RCC 7860 (cell line): ENCODE results near the gene HASPIN.
A peak's percentile ranks its signal among the peaks of the same experiment; 100 is the strongest.
"Not testable (repeated sequence)": the region's sequence is repeated elsewhere in the genome, so short reads cannot be mapped to it uniquely, and the experiment has no call there.

Experiments used
- DNase-seq: peaks from one replicate; pipeline ENCODE4 v3.0.0-alpha.2; 2015; ENCODE audit warnings: low spot score
- FAIRE-seq: peaks from 2 replicates; lab custom pipeline; 2012; peaks lifted over from hg19 to GRCh38; lab: Jason Lieb, UNC

Gene HASPIN

DNA sequence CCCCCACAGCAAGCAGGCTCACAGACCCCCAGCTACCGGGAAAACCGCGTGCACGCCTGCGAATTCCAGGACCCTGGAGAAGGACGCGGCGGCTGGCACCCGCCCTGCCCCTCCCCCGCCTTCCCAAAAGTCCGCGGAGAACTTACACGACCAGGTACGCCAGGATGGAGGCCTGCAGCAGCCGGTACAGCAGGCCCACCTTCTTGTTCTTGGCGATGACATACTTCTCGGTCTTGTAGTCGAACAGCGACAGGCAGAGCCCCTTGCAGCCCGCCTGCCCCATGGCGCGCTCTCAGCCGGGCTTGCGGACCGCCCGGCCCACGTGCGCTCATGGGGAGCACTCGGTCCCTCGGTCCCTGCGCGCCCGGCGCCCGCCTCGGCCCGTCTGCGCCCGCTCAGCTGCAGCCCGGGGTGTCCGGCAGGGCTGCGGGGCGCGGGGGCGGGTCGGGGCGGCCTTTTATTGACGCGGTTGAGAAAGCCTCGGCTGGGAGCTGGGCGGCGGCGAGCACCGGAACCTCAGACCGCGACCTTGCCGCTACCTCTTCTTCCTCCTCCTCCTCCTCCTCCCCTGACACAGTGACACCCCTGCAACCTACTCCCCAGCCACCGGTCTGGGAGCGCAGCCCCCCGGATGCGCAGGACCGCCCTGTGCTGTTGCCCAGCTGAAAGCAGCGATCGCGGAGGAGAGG, 27.8 kb upstream of the HASPIN start, which contains the start of gene P2RX5:
Gene P2RX5, minus strand, starts transcription at position 433 of the 689 bp plus-strand sequence. Its CDS starts 150 bp downstream, at position 283.
- no peak for FAIRE-seq
- no peak for DNase-seq

DNA sequence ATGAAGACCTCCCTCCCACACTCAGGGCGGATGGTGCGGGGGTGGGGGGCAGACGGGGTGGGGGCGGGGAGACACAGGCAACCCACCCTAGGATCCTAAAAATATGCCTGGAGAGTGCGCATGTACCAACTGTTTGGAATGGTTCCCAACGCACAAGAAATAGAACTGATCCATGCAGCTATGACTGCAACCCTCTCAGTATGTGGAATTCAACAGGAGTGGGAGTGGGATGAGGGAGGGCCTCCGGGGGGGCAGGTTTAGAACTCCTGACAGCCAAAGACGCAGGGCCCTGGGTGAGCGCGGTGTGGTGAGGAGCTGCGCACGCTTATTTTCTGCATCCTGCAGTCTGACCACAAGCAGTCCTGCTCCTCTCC, 26.6 kb upstream of the HASPIN start:
- FAIRE-seq, result no peak
- DNase-seq, result no peak

DNA sequence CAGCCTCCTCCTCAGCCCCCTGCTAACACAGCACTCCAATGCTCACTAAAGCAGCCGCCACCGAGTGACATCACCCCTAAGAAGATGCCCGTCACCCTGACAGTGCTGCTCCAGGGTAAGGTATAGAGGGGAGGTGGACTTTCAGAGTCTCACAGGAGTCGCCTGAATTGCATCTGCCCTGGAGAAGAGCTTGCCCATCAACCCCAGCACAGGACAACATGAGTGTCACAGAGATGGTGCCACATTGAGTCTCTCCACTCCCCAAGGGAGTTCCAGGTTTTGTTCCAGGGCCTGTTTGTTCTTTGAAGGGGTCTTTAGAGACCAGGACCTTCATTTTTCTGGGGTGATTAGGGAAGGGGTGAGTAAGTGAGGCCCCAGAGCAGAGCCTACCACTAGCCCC, 25.6 kb upstream of the HASPIN start:
- FAIRE-seq (no peak), DNase-seq (no peak)

DNA sequence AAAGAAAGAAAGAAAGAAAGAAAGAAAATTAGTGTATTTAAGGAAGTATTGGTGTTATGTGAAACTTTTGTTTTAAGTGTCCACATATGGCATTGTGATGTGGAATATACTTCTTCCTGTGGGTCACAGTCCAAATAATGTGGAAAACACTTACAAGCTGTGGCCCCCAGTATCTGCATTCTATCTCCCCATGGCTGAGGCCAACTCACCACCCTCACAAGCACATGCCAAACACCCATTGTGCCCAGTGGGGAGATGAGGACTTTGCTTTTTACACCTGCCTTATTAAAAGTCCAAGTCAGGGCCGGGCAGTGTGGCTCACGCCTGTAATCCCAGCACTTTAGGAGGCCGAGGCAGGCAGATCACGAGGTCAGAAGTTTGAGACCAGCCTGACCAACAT, 23.8 kb upstream of the HASPIN start:
- DNase-seq (no peak), FAIRE-seq (no peak)

DNA sequence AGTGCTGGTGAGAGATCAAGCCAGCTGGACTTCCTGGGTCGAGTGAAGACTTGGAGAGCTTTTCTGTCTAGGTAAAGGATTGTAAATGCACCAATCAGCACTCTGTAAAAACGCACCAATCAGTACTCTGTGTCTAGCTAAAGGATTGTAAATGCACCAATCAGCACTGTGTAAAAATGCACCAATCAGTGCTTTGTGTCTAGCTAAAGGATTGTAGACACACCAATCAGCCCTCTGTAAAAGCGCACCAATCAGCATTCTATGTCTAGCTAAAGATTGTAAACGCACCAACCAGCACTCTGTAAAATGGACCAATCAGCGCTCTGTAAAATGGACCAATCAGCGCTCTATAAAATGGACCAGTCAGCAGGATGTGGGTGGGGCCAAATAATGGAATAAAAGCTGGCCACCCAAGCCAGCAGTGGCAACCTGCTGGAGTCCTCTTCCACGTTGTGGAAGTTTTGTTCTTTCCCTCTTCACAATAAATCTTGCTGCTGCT, 21.6 kb upstream of the HASPIN start:
- not testable (repeated sequence) for FAIRE-seq, DNase-seq

DNA sequence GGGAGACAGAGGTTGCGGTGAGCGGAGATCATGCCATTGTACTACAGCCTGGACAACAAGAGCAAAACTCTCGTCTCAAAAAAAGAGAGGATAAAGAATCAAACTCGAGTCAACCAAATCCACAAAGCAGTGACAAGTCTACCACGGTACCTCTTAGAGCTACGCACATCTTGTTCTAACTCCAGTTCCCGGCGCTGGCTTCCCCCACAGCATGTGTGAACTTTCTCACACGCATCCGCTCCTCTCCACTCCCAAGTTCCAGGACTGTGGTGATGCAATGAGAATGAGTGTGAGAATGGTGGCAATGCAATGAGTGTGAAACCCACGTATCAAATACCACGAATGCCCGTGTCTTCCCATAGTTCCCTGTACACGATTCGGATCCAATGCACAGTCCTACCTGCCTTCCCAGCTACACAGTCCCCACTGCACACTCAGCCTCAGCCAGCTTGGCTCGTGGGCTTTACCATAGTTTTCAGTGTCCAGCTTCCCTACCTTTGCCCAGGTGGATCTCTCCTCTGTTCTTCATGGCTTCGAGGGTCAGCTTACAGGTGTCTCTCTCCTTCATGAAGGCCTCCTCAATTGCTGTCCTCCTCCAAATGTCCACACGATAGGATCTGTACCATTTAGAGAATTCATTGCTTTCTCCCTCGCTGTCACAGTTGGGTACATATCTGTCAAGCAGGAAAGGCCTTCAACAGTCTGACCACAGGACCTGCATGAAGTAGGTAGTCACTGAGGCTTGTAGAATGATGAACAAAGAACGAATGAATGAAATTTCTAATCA, 18.6 kb upstream of the HASPIN start:
- FAIRE-seq (no peak), DNase-seq (no peak)

DNA sequence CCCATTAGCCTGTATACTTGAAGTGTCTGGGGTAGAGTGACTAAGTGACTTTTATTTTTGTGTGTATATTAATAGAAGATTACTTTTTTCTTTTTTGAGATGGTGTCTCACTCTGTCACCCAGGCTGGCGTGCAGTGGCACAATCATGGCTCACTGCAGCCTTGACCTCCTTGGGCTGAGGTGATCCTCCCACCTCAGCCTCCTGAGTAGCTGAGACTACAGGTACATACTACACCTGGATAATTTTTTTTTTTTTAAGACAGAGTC, 18.1 kb upstream of the HASPIN start:
- DNase-seq, FAIRE-seq: not testable (repeated sequence)

DNA sequence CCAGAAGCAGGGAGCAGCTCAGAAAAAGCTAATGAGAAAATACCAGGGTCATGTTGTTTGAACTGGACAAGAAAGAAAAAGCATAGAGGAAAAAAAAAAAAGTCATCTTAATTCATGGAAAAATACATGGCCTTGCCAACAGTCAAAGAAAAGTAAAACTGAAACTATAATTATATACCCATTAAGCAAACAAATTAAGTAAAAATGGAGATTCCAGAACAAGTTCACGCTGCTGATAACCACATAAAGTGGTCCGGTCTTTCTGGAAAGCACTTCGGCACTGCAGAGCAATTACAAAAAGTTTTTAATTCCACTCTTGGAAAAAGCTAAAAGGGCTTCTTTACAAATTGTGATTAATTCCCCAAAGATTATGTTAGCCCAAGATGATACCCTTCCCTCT, 15.3 kb upstream of the HASPIN start:
- FAIRE-seq (no peak), DNase-seq (no peak)

DNA sequence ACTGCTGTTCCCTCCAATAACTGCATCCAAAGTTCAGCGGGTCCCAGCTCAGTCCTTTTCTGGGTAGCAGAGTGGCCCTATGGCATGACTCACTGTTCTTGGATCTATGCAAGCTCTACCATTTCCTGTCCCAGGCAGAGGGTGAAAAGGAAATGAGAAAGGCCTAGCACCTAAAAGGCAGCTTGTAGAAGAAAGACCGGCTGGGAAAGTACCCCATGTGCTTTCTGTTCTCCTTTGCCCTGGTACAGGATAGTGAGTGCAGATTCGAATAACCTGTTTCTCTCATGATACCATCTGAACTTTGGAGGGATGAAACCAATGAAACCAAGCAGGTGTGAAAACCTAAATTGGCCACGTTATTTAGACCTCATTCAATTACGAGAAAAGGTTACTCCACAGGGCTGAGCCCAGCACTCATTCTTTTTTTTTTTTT, 12.7 kb upstream of the HASPIN start:
- FAIRE-seq (no peak), DNase-seq (peak; percentile 48)

DNA sequence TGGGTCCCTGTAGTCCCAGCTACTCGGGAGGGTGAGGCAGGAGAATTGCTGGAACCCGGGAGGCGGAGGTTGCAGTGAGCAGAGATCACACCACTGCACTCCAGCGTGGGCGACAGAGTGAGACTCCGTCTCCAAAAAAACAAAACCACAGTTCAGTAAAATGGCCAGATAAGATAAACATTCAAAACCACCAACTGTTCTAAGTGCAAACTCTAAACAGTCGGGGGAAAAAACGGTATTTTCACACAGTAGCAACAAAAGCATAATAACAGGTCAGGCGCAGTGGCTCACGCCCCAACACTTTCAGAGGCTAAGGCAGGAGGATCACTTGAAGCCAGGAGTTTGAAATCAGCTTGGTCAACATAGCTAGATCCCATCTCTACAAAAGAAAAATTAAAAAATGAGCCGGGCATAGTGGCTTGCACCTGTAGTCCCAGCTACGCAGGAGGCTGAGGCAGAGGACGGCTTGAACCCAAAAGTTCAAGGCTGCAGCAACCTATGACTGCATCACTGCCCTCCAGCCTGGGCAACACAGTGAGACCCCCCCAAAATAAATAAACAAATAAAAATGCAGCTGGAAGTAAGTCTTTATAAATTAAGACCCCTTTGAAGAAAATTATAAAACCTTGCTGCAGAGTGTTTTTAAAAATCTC, 10.8 kb upstream of the HASPIN start:
- FAIRE-seq (no peak), DNase-seq (no peak)

DNA sequence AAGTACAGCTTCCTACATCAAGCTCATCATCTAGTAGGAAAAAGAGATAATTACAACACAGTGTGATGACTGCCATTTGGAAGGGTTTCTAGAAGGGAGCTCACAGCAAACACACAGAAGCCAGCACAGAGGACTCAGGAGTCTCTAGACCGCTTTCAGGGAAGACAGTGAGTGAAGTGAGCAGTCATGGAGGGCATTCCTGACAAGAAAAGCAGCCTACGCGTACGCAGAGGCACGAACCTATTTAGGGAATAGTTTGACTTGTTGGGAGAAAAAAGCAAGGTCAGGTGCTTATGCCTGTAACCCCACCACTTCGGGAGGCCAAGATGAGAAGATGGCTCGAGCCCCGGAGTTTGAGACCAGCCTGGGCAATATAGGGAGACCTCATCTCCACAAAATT, 8.4 kb upstream of the HASPIN start:
- DNase-seq (no peak), FAIRE-seq (no peak)

DNA sequence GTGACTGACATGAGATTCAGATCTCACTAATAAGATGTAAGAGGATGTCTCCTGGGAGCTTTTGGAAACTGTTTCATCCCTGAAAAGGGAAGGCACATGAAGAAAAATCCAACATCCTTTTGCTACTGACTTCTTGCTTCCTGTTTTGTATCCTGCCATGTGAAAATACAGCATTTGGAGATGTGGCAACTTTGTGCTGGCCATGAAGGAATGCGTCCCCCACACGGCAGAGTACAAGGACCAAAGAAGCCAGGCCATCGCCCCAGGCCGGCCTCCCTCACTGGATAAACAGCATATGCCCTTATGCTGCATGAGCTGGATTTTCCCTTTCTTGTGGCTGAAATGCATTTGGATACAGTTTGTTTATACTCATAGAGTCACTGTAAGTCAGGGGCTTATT, 5.5 kb upstream of the HASPIN start:
- FAIRE-seq (no peak), DNase-seq (no peak)

DNA sequence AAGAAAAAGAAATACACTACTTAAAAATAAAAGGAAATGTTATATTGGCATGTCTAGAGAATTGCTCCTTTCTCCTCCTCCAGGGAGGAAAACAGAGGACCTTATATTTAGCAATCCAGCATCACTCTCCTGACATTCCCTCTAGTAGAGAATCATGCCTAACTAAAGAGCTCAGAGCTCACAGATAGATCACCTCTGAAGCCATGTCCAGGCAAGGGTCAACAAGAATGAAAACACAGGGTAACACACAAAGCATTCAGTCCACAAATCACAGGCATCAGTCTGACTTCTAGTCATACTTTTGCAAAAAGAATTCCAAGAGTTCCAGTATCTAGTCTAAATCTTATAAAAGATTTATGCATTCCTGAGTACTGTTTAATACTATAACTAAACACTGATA, 4.4 kb upstream of the HASPIN start:
- DNase-seq (no peak), FAIRE-seq (no peak)

DNA sequence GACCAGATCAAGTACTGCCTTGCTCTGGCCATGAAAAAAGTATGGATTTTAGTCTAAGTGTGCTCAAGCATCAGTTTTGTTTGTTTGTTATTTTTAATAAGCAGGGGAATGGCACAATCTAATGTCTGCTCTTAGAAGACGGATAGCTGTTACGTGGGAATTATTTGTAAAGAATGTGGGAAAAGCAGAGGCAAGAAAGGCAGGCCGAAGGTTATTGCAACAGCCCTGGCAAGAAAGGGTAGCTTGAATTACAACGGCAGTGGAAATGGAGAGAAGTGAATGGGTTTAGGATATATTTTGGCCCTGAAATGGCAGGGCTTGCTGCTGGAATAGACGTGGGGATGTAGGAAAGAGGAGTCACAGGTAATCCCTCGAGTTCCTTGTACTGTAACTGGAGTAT, 987 bp upstream of the HASPIN start:
- no peak for FAIRE-seq
- DNase-seq, result no peak

DNA sequence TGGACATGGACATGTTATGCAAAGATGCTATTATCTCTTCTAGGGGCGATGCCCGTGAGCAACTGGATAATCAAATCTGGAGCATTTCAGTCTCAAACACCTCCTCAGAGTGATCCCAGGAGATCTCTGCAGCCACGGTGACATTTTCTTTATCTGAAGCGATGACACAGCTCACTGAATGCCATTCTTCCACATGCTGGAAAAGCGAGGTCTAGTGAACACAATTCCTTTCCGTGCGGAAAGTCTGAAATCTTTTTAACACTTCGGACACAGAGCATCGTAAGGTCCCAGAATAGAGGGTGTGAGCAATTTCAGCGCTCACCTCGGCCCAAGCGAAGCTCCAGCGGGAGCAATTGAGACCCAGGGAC, 531 bp upstream of the HASPIN start:
- FAIRE-seq, result no peak
- no peak for DNase-seq

DNA sequence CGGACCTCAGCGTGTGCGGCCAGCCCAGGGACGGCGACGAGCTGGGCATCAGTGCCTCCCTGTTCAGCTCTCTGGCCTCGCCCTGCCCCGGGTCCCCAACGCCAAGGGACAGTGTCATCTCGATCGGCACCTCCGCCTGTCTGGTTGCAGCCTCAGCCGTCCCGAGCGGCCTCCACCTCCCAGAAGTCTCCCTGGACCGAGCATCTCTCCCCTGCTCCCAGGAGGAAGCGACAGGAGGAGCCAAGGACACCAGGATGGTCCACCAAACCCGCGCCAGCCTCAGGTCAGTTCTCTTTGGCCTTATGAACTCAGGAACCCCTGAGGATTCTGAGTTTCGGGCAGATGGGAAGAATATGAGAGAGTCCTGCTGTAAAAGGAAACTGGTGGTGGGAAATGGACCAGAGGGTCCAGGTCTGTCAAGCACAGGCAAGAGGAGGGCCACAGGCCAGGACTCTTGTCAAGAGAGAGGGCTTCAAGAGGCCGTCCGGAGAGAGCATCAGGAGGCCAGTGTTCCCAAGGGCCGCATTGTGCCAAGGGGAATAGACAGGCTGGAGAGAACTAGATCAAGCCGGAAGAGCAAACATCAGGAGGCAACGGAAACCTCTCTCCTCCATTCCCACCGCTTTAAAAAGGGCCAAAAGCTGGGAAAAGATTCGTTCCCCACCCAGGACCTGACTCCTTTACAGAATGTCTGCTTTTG, 825 bp downstream of the HASPIN start:
- FAIRE-seq (no peak), DNase-seq (no peak)

DNA sequence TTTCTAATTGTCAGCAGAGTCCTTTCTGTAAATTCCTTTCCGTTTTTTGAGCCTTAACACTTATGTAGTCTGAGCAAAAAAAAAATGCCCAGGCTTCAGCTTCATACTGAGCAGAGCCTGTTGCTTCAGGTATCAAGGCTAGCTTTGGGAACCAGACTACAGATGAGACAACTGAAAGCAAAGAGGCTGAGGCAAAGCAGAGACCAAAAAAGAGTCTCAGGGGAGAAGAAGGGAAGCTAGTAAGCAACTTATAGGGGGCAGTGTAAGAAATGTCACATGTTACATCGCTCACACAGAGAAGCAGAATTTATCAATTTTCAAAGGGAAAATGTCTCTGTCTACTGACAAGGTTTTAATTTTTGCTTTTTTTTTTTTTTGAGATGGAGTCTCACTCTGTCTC, 3.3 kb downstream of the HASPIN start:
- DNase-seq (no peak), FAIRE-seq (no peak)

DNA sequence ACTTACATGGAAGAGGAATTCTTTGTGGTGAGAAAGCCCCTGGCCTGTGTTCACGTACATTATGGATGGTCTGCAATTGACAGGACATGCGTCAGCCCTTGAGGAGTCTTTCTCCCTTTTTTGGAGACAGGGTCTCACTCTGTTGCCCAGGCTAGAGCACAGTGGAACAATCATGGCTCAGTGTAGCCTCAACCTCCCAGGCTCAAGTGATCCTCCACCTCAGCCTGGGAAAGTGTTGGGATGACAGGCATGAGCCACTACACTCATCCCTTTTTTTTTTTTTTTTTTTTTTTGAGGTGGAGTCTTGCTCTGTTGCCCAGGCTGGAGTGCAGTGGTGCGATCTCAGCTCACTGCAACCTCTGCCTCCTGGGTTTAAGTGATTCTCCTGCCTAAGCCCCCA, 4.4 kb downstream of the HASPIN start:
- FAIRE-seq, DNase-seq: not testable (repeated sequence)

DNA sequence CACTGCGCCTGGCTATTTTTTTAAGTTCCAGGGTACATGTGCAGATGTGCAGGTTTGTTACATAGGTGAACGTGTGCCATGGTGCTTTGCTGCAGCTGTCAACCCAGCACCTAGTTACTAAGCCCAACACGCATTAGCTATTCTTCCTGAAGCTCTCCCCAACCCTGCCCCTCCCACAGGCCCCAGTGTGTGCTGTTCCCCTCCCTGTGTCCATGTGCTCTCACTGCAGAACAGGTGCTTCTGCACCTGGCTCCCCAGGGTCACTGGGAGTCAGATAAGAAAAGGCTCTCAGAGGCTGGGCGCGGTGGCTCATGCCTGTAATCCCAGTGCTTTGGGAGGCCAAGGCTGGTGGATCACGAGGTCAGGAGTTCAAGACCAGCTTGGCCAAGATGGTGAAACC, 6.2 kb downstream of the HASPIN start:
- DNase-seq (no peak), FAIRE-seq (no peak)

DNA sequence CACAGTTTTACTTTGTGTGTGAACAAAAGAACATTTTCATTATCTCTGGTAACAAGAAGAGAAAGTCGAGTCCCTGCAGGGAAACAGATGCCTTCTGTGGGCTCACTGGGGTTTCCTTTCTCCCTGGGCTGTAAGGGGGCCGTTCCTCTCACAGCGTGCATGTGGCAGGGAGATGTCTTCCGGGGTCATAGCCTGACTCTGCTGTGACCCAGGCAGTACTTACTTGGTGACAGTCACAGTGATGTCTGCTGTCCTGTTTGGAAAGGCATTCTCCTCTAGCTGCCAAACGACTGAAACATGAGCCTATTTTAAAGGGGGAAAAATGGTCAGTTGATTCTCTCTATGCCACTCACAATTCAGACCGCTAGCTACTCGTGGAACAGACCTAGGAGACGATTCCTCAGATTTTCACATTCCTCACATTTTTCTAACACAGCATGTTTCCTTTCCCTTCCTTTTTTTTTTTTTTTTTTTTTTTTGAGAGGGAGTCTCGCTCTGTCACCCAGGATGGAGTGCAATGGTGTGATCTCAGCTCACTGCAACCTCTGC, 7.3 kb downstream of the HASPIN start:
- FAIRE-seq, result no peak

DNA sequence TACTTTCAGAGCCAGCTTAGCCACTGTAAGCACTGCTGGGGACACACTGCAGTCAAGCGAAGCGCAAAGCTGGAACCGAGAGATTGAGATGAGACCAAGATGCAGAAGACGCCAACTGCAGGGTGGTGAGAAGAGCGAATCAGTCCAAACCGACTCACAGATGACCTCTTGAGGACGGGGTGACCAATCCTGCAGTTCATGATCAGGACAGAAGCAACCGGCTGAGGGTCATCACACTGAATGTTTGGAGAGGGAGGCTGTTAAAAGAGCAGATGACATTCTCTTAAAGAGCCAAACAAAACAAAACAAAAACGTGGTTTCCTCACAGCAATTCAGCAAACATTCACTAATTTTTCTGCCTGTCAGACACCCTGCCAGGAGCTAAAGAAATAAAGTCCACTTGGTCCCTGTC, 8.5 kb downstream of the HASPIN start:
- DNase-seq (no peak), FAIRE-seq (no peak)

More for the DNA sequence above, 7.3 kb downstream of the HASPIN start:
- DNase-seq, result peak; percentile 16
